ENCODE results near the gene N4BP2. TPM values are rescaled to one million over a fixed set of nuclear protein-coding genes. Genes with fewer than 3 reads are reported as not detected.

N4BP2 gene
- total RNA-seq, 1 experiment from 2014 or later: 8.8 TPM

DNA sequence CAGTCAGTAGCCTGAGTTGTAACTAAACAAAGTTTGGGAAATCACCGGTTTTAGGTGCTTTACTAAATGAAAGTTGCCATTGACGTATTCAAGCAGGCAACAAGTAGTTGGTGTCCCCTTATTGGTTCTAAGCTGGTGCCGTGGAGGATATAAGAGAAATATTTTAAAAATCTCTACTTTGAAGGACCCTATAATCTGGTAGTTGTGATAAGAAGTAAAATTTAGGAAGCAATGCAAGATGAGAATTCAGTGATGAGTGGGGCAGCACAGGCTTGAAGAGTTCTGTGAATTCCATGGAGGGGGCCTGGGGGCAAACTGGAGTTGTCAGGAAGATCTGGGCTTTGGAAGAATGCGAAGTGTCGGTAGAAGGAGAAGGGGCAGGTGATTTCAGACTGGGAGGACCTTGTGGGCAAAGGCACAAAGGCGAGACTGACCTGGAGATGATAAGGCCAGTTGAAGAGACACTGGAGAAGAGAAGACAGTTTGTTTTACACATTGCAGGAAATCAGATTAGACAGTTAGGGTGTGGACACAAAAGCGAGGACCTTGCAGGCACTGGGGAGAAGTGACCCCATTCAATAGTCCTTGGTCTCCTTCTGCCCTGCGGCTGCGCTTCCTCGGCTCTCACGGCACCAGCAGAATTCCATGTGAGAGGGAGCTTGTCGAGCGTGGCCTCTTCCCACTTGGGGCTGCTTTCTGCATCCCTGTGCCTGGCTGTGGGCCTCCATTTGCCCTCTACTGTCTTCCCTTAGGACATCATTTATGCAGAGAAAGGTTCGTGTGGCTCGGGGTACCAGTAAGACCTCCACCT lies 141.4 kb downstream of the N4BP2 start:
- no peak for DNase-seq (ENCODE audit: unreplicated experiment)
- H3K4me3 Mint-ChIP-seq (ENCODE audit: unreplicated experiment): no peak overlapping the region
- no peaks in the 10 kb centered on the region for H3K36me3 Mint-ChIP-seq (ENCODE audit: insufficient read depth, unreplicated experiment)
- no TSS peak for BruUV-seq (replicated peaks)
- H3K27ac Mint-ChIP-seq (ENCODE audit: low read depth, unreplicated experiment): no peak overlapping the region
- ChIA-PET POLR2A (interaction anchor here (0.7 to 0.9 kb wide), 3 partner anchors 12 to 180 kb away, joined by 3 to 5 read pairs (median 3); no protein-coding TSS in a partner anchor), CTCF (no interaction called here)
- no peaks in the 10 kb centered on the region for H3K27me3 Mint-ChIP-seq (ENCODE audit: insufficient read depth, unreplicated experiment)
- TF ChIP-seq, protein P1, sequence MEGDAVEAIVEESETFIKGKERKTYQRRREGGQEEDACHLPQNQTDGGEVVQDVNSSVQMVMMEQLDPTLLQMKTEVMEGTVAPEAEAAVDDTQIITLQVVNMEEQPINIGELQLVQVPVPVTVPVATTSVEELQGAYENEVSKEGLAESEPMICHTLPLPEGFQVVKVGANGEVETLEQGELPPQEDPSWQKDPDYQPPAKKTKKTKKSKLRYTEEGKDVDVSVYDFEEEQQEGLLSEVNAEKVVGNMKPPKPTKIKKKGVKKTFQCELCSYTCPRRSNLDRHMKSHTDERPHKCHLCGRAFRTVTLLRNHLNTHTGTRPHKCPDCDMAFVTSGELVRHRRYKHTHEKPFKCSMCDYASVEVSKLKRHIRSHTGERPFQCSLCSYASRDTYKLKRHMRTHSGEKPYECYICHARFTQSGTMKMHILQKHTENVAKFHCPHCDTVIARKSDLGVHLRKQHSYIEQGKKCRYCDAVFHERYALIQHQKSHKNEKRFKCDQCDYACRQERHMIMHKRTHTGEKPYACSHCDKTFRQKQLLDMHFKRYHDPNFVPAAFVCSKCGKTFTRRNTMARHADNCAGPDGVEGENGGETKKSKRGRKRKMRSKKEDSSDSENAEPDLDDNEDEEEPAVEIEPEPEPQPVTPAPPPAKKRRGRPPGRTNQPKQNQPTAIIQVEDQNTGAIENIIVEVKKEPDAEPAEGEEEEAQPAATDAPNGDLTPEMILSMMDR (IDR thresholded peaks at IDR 0.05; ENCODE audit: unreplicated experiment): no peak
- intact Hi-C loops (cut with micrococcal nuclease): no loop called here
- H3K4me1 Mint-ChIP-seq (ENCODE audit: insufficient read depth, unreplicated experiment): no peaks in the 10 kb centered on the region
- H3K9me3 Mint-ChIP-seq (ENCODE audit: unreplicated experiment): no peaks in the 10 kb centered on the region

DNA sequence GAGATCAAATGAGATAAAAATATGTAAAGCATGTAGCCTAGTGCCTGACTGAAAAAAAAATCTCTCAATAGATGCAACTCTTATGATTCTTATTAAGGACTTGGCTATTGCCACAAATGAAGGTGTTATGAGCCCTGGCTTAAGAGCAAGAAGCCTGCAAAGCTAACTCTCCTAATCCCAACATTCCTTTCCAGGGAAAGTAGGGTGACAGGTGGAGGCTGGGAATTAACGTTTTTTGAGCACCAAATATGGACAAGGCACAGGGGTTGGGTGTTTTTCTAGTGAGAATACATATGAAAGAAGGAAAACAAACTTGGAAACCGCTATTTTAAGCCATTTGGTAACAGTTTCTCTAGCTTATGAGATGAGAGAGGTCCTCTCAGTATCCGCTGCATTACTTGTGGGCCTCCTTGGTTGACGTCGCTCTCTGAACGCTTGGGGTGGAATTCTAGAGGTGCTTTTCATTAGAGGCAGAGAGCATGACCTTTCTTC lies 142.6 kb downstream of the N4BP2 start:
- Mint-ChIP-seq H3K36me3 (ENCODE audit: insufficient read depth, unreplicated experiment) (no peaks in the 10 kb centered on the region), H3K27me3 (ENCODE audit: insufficient read depth, unreplicated experiment) (no peaks in the 10 kb centered on the region), H3K4me1 (ENCODE audit: insufficient read depth, unreplicated experiment) (no peaks in the 10 kb centered on the region), H3K4me3 (ENCODE audit: unreplicated experiment) (no peak overlapping the region), H3K27ac (ENCODE audit: low read depth, unreplicated experiment) (no peak overlapping the region), H3K9me3 (ENCODE audit: unreplicated experiment) (no peaks in the 10 kb centered on the region)
- no TSS peak for BruUV-seq (replicated peaks)
- DNase-seq (ENCODE audit: unreplicated experiment): no peak
- ChIA-PET CTCF (no interaction called here), POLR2A (interaction anchor here (0.6 kb wide), 1 partner anchor 934 kb away, joined by 3 read pairs; no protein-coding TSS in a partner anchor)
- TF ChIP-seq, protein P1 (IDR thresholded peaks at IDR 0.05; ENCODE audit: unreplicated experiment): no peak
- intact Hi-C loops (cut with micrococcal nuclease): no loop called here

GRCh38 chr4:40199999-40200874 lies 143.6 kb downstream of the N4BP2 start:
- Mint-ChIP-seq H3K4me3 (ENCODE audit: unreplicated experiment) (no peak overlapping the region), H3K27ac (ENCODE audit: low read depth, unreplicated experiment) (no peak overlapping the region), H3K27me3 (ENCODE audit: insufficient read depth, unreplicated experiment) (no peaks in the 10 kb centered on the region), H3K36me3 (ENCODE audit: insufficient read depth, unreplicated experiment) (no peaks in the 10 kb centered on the region), H3K4me1 (ENCODE audit: insufficient read depth, unreplicated experiment) (no peaks in the 10 kb centered on the region), H3K9me3 (ENCODE audit: unreplicated experiment) (no peaks in the 10 kb centered on the region)
- POLR2A ChIA-PET: interaction anchor here (0.6 kb wide), 1 partner anchor 933 kb away, joined by 3 read pairs; no protein-coding TSS in a partner anchor
- CTCF ChIA-PET: interaction anchor here (0.8 kb wide), 1 partner anchor 117 kb away, joined by 5 read pairs; no protein-coding TSS in a partner anchor
- TF ChIP-seq, protein P1 (IDR thresholded peaks at IDR 0.05; ENCODE audit: unreplicated experiment): no peak
- BruUV-seq (replicated peaks): no TSS peak
- intact Hi-C loops (cut with micrococcal nuclease): no loop called here
- DNase-seq (ENCODE audit: unreplicated experiment): no peak

Data from MCF 10A (cell line).